HG03135 (cell line): ENCODE data around the gene NPM1.

ENCODE experiments used
- ATAC-seq: cut with Tn5 transposase; IDR thresholded peaks from one replicate; pipeline ENCODE4 v1.9.1; 2021; ENCODE audit warnings: mild to moderate bottlenecking, moderate library complexity; ENCODE audit not compliant: unreplicated experiment

The NPM1 gene

DNA sequence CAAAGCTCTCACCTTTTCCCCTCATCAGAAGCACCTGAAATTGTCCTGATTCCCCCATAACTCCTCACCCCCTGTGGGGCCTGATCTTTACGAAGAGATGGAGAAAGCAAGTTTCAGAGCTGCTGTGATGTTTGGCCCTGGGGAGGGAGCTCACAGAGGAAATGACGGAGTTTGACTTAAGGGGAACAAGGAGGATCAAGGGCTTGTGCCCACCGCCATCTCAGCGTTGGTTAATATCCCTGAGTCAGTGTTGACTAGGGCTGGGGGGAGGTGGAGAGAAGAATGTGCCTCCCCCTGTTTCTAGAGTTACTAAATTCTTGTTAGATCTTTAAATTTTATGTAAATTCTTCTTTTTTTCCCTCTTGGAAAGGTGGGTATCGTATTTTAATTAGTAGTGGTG, 59.6 kb downstream of the NPM1 start:
- ATAC-seq = no peak

- no peak for ATAC-seq
These were observed 61.8 kb downstream of the NPM1 start for GRCh38 chr5:171449426-171449825.

GRCh38 chr5:171450423-171451331, 63.0 kb downstream of the NPM1 start:
- no peak for ATAC-seq

DNA sequence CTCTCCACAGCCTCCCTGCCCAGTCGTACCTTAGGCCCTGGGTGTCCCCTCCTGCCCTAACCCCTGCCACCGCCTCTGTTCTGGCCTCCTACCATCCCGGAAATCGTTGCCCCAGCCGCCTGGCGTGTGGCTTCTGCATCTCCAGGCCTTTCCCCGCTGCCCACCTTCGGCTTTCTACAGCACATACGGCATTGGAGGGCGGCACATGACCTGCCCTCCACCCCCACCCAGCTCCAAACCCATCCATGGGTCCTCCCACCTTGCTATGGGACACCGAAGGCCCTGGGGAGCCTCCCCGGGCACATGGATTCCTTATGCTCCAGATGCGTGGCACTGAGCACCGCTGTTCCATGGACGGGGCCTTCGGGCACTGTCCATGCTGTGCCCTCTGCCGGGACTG, 63.8 kb downstream of the NPM1 start:
- ATAC-seq = no peak

GRCh38 chr5:171453056-171453725, 65.5 kb downstream of the NPM1 start:
- ATAC-seq = no peak

DNA sequence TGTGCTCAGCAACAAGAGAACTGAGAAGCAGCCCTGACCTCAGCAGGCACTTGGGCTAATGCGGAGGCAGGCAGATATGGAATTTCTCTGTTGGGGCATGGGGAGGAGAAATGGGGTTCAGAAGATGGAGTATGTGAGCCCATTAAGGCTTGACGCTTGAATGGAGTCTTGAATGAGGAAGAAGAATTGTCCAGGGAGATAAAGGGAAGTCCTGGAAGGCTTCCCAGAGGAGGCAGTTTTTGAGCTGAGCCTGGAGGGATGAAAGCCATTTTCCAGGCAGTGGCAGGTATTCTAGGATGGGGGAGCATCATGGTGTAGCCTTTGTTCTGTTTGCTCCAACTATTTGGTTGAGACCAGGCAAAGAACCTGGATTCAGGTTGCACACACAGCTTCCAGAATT, 66.3 kb downstream of the NPM1 start:
- ATAC-seq = no peak

DNA sequence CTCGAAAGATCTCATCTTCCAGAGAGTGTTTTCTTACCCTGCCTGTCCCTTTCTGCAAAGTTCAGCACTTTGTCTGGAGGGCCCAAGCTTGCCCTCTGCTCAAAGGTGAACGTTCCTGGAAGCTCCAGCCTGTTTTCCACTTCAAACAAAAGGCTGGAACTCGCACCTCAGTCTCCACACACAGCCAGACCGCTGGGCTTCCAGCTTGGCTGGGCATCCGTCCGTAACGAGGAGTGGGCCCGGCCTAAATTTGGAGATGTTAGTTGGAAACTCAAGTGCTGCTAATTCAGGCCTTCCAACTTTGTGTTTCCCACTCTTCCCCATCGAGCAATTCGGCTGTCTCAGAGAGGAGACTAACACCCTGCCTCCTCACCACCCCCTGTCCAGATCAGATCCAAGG, 66.9 kb downstream of the NPM1 start:
- no peak for ATAC-seq

- no peak for ATAC-seq
These were observed 67.9 kb downstream of the NPM1 start for GRCh38 chr5:171455522-171455921.

DNA sequence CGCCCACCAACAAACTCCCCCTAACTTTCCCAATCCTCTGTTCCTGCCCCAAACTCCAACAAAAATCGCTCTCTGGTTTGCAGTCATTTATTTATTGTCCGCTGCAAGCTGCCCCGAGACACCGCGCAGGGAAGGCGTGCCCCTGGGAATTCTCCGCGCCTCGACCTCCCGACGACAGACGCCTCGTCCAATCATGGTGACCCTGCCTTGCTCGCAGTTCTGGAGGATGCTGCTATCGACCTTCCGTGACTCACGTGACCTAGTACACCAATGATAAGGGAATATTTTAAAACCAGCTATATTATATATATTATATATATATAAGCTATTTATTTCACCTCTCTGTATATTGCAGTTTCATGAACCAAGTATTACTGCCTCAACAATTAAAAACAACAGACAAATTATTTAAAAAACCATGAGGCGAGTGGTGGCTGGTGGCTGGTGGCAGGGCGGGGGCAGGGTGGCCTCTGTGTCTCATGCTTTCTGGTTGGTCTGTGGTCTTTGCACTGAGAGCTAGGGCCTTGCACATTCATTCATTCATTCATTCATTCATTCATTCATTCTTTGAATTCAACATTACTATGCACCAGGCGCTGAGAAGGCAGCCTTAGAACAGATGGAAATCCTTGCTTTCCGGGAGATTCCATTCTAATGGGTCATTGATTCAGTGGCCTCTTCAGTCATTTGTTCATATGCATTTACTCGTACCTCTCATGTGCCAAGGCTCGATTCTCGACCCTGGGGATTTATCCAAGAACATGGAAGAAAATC, 69.7 kb downstream of the NPM1 start:
- ATAC-seq = no peak

DNA sequence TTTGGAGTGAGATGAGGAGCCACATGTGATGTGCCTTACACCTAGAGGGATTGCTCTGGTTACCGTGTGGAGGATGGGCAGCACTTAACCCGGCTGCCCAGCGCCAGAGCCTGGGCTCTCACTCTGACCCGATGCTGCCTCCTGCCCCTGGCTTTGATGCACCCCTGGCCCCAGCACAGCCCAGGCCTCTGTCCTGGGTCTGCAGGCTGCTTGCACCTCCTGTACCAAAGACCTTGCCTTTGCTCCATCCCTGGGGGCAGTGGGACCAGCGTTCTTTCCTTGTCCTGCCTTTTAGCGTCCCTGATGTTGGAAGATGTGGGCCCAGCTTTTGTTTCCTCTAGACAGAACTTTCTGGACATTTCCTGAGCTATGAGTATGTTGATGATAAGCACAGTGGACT, 72.2 kb downstream of the NPM1 start:
- ATAC-seq = no peak
